GM20431 (cell line): ENCODE results near the gene MAML3.

Experiments used
- in situ Hi-C: fragments of 300-500 bp; cut with MseI, MboI; formaldehyde crosslinking; loops from one replicate; pipeline ENCODE4 v1.15.0; 2020; ENCODE audit warnings: low sequenced_read_pairs; ENCODE audit not compliant: unreplicated experiment

MAML3 gene

GRCh38 chr4:140131675-140132229, 22.2 kb downstream of the MAML3 start:
- in situ Hi-C loops: no loop called here

- in situ Hi-C loops: no loop called here
Measured at GRCh38 chr4:140130677-140131076, 23.3 kb downstream of the MAML3 start.

- in situ Hi-C loops: no loop called here
Measured at GRCh38 chr4:140127422-140127821, 26.6 kb downstream of the MAML3 start.

- in situ Hi-C loops: no loop called here
Measured at GRCh38 chr4:140126261-140126660, 27.7 kb downstream of the MAML3 start.

- in situ Hi-C loops: no loop called here
Measured at GRCh38 chr4:140125374-140125773, 28.6 kb downstream of the MAML3 start.

- in situ Hi-C loops: no loop called here
Measured at GRCh38 chr4:140123666-140124377, 30.2 kb downstream of the MAML3 start.

- in situ Hi-C loops: no loop called here
Measured at GRCh38 chr4:140122891-140123290, 31.1 kb downstream of the MAML3 start.

GRCh38 chr4:140121646-140122045, 32.3 kb downstream of the MAML3 start:
- in situ Hi-C loops: no loop called here

- in situ Hi-C loops: no loop called here
Measured at GRCh38 chr4:140118931-140119640, 34.9 kb downstream of the MAML3 start.

GRCh38 chr4:140117947-140118346, 36.0 kb downstream of the MAML3 start:
- in situ Hi-C loops: no loop called here

- in situ Hi-C loops: no loop called here
Measured at GRCh38 chr4:140116442-140117104, 37.4 kb downstream of the MAML3 start.

- in situ Hi-C loops: no loop called here
Measured at GRCh38 chr4:140115140-140115539, 38.8 kb downstream of the MAML3 start.

GRCh38 chr4:140113653-140114052, 40.3 kb downstream of the MAML3 start:
- in situ Hi-C loops: no loop called here

GRCh38 chr4:140112576-140112975, 41.4 kb downstream of the MAML3 start:
- in situ Hi-C loops: no loop called here

- in situ Hi-C loops: no loop called here
Measured at GRCh38 chr4:140111256-140111655, 42.7 kb downstream of the MAML3 start.

- in situ Hi-C loops: no loop called here
Measured at GRCh38 chr4:140110542-140111215, 43.3 kb downstream of the MAML3 start.

GRCh38 chr4:140109737-140110136, 44.2 kb downstream of the MAML3 start:
- in situ Hi-C loops: no loop called here

- in situ Hi-C loops: no loop called here
Measured at GRCh38 chr4:140109292-140109691, 44.7 kb downstream of the MAML3 start.

GRCh38 chr4:140108713-140109230, 45.2 kb downstream of the MAML3 start:
- in situ Hi-C loops: no loop called here

- in situ Hi-C loops: no loop called here
Measured at GRCh38 chr4:140108243-140108642, 45.7 kb downstream of the MAML3 start.
